GM18507 (cell line): Measurements from ENCODE around the gene ZNF423.
A peak's percentile ranks its signal among the peaks of the same experiment; 100 is the strongest.

Source experiments
- DNase-seq: peaks from one replicate; pipeline ENCODE4 v3.0.0; 2011; ENCODE audit warnings: low read depth; ENCODE audit not compliant: insufficient read length; ENCODE audit errors: extremely low spot score
- FAIRE-seq: peaks from 2 replicates; lab custom pipeline; 2011; peaks lifted over from hg19 to GRCh38; lab: Jason Lieb, UNC

The ZNF423 gene

DNA sequence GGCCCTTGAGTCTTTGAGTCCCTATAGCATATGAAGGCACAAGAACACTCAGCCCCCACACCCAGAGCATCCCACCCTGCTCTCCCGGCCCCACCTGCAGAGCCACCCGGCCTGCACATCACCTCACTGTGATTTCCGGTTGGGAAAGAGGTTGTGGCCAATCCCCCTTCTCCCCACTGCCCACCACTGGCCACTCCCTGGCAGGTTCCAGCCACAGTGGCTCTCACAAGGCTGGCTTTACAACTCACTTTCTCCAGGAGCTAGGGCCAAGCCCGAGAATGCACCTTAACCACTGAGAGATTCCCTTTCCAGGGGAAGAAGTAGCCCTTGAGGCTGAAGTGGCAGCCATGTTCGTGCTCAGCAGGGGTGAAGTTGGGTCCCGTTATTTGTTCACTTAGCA lies 358.4 kb downstream of the ZNF423 start:
- FAIRE-seq (no peak), DNase-seq (no peak)

DNA sequence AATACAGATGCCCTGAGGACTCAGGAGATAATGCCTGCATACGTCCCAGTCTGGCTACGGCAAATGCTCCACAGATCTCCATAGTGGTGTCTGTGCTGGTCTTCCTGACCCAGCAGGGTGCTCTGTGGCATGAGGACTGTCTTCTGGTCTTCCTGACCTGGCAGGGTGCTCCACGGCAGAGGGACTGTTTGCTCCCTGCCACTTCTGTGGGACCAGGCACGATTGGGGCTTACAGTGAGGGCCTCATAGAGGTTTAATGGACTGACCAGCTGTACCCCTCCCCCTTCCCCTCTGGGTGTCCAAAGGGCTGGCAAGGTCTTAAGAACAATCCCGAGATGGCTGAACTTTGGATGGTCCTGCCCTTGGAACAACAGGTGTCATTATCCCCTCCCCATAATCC lies 359.3 kb downstream of the ZNF423 start:
- FAIRE-seq = no peak
- DNase-seq = no peak

DNA sequence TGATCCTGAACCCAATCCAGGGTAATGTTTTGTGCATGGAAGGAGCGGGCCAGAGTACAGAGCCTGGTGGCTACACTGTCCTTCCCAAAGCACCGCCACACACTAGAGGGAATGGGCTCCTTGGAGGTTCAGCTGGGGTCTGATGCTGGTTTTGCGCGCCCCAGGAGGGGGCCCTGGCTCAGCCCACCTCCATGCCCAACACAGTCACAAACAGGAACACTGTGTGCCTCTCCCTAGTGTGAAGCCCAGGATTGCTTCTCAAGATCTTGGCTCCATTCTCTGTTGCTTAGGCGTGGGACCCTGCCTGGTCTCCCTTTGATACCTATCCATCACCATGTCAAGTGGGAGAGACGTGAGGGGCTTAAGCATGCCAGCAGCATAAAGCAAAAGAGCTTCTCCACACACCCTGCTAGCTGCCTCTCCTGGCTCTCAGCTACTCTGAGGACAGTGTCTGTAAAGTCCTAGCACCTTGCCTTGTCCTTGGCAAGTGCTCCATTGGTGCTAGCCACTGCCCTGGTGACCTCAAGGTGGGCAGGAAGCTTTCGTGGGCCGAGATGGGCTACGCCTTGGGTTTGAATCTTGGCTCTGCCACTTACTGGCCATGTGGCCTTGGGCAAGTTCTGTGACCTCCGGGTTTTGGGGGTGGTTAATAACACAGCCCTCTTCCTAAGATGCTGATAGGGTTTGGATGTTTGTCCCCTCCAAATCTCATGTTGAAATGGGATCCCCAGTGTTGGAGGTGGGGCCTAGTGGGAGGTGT lies 360.1 kb downstream of the ZNF423 start:
- DNase-seq (no peak), FAIRE-seq (no peak)

DNA sequence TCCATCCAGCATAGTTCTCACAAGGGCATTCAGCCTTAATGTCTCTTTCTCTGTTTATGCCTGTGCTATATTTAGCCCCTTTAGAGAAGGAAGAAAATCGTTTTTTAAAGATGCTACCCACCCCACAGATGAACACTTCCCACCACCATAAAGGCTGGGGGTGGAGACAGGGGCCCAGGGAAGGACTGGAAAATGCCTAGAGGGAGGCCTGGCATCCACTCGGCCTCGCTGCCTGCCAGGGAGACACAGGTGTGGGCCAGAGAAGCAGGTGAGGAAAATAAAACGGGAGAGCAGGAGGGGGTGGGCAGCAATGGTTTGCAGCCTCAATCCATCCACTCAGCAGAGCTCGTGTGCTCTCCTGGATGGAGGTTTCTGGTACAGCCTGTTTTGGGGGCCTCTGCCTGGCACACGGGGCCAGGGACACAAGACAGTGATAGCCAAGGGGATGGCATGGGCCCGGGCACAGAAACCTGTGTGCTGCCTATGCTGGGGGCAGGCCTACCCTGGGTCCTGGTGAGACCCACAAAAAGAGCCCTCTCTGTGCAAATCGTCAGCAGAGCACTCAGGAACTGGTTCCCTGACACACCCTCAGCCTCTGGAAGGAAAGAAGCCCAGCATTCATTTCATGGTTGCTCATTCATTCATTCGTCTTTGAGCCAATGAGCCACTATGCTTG lies 360.9 kb downstream of the ZNF423 start:
- DNase-seq (no peak), FAIRE-seq (no peak)

DNA sequence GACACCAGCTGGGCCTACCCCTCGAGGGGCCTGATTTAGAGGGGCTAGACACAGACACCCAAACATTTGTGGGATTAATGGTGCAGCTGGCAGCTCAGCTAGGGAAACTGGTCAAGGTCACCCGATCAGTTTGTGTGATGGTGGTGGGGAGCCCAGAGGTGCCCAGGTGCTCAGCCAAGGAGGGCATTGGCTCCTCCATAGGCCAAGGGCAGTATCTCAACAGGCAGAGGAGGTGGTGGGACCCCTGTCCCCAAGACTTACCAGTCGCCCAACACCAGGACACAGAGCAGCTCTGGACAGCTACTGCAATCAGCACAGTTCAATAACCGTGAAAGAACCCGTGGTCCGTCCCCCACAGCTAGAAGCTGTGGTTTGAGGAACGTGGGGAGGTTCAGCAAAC lies 361.4 kb downstream of the ZNF423 start:
- no peak for DNase-seq
- no peak for FAIRE-seq

DNA sequence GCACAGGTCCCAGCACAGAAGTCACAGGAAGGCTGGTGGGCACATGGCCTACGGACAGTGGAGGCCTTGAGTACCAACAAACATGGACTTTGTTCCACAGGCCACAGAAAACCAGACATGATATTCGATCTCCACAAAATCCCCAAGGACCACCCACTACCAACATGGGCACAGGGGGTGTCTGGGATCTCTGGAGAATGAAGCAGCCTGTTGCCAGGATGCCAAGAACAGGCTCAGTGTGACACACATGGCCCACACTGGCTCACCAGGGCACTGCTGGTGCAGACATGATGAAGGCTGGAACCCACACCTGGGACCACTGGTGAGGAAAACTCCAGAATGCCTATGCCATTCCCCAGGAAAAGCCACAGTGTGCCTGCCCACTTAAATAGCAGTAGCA lies 362.1 kb downstream of the ZNF423 start:
- no peak for FAIRE-seq

DNA sequence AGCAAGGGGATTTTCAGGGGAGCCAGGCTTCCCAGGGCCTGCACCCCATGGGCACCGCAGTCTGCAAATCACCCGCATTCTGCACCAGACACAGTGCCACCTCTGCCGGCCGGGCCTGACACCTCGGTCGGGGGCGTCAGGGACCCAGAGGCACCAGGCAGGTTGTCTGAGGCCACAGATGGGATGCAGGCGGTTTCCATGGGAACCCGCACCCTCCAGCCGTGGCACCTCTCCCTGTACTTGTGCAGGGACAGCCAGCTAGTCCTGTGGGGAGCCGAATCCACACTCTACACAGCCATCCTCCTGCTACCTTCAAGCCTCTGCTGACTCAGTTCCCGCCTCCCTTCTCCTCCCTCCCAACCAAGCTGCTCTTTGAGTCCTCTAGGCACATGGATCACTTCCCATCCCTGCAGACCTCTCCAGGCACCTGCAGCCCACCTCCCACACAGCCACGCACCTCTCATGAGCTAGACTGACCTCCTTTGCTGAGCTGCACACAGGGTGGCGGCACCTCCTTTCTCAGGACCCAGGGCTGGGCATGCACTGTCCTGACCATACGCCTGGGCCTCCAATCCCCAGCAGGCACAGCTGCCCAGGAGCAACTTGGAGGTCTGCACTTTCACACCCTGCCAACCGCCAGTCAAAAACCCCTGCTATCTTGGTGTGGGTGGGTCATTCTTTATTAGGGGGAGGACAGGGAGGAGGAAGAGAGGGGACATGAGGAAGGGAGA lies 362.9 kb downstream of the ZNF423 start:
- FAIRE-seq (no peak), DNase-seq (no peak)

More for the DNA sequence above, 362.1 kb downstream of the ZNF423 start:
- DNase-seq = no peak

DNA sequence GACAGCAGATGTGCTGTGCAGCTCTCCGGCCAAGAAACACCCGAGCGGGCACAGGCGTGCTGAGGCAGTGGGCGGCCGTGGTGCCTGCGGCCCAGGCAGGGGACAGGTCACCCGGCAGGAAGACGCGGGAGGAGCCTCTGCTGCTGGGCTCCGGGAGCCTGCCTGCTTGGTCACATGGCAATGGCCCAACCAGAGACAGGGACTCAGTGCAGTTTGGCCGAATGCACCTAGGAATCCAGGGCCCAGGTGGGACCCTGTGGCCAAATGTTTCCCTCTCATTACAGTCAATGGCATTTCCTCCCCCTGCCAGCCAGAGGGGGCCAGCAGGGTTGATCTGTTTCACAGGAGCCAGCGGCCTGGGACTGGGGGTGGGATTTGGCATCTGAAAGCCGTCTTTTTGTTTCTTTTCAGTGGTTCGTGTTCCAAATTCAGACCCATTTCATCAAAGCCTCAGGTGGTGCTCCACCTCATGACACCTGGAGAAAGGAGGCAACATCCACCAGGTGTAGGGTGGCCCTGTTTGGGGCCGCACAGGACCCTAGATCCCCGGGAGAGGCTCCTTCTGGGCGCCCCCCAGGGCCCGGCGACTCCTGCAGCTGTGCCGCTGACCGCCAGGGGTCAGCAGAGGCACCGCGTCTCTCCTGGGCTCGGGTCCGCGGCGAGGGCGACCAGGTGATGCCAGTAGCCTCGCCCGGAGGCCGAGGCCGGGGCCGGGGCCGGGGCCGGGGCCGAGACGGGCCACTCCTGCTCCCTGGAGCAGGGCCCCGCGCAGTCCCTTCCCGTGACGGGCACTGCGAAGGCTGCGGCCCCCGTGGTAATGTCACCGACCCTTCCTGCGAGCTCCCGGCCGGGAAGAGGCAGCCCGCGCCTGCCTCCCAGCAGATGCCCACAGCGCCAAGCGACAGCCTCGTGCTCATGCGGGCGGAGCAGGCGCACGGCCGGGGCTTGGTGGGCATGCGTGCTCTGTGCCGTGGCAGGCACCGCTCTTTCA lies 363.8 kb downstream of the ZNF423 start:
- FAIRE-seq = no peak
- peak; percentile 47 for DNase-seq

DNA sequence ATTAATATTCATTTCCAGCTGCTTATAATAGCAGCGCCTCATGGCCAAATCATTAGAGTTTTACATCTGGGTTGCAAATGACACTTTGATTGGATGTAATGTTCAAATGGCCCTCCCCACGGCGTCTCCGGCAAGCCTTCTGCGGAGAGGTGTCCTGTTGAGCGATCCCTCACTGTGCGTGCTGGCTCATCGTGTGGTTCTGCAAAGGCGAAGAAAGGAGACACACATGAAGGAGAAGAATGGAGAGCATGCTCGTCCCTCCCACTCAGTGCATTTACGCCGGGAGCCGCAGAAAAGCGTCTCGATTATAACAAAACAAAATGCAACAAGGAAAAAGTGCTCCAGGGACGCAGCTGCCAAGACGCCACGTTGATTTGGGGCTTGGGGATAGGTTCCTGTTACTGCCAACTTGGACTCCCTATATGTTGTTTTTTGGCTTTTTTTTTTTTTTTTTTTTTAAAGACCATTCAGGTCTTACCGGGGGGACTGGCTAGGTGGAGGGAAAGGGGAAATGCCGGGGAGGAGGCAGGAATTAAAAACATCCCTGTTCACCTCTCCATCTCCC lies 364.7 kb downstream of the ZNF423 start:
- FAIRE-seq = no peak
- no peak for DNase-seq

DNA sequence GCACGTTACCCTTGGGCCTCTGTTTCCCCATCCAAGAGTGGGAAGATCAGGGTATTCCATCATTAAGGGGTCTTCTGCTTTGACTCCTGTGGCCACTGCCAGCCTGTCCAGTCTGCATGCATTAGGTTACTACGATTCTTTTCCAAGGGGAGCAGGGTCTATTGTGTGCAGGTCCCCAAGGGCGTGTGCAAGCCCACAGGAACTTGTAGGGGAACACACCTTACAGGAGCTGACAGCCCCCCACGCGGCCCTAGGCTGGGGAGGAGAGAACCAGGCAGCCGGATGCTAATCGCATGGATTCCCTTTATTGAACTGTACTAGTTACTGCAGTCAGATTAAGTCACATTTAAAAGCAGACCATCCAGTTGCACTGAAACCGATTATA lies 365.6 kb downstream of the ZNF423 start:
- no peak for DNase-seq
- no peak for FAIRE-seq

DNA sequence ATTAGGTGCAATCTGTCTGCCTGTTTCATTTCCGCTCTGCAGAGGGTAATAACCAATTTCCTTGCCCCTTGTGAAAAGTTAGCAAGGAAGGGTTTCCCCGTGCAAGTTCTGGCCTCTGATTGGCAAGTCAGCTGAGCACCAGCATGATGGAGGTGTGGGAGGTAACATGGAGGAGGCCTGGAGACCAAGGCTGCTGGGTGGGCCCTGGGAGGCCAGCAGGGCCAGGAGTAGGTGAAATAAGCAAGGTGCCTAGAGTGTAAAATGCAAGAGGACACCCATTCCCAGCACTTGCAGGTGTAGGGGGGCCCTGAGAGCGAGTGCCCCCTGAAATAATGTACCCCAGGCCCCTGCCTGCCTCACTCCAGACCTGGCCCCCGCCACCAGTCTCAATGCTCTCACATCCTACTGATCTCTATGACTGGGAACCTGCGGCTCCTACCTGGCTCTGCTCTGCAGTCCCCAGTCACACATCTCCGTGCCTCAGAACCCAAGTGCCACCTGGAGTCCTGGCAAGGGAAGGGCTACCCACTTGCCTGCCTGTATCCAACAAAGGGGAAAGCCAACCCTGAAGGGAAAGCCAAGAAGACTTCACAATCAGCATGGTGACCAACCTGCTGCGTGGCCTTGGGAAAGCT lies 366.1 kb downstream of the ZNF423 start:
- FAIRE-seq = no peak
- DNase-seq = no peak

DNA sequence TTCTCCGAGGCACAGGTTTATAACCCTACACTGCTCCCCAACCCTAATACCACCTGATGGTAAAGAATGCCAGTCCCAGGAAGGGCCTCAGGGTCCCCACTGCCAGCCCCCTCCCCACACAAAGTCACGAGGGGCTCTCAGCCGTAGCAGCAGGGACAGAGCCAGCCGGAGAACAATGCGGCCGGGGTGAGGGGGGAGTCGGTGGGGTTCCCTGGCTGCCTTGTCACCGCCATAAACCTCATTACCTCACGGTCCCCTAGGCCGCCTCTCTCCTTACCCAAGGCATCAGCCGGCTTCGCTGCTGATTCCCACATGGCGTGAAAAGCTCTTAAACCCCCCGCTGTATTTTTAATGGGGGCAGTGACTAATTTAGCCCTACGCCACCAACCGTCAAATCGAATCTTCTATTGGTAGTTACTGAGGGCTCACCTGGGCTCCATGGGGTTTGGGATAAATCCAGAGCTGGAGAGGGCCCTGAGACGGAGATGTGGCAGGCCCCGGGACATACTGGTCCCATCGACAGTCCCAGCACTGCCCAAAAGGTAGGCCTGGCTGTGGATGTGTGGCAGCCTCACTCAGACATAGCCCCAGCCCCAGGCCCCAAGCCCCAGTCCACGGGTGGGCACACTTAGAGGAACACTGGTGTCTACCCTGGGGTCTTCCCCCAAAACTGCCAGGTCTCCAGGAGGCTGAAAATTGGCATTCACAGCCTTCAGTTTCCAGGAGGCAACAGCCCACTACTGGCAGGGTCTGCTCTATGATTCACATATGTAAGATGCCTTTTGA lies 367.0 kb downstream of the ZNF423 start:
- FAIRE-seq (no peak), DNase-seq (no peak)

DNA sequence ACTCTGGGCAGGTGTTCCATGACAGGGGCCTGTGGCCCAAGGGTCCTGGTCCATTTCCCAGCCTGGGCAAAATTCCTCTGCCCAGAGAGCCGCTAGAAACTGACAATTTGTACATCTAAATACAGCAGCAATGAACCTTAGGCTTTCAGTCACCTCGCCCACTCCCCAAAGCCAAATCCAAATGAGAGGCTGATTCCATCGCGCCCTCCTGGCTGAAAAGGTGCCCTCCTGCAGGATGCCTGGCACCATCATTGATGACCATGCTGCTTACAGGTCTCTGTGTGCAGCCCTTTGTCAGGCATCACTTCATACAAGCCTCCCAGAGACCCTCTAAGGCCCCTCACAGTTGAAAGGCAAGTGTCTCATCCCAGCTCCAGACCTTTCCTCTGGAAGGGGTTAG lies 367.6 kb downstream of the ZNF423 start:
- no peak for DNase-seq
- no peak for FAIRE-seq

DNA sequence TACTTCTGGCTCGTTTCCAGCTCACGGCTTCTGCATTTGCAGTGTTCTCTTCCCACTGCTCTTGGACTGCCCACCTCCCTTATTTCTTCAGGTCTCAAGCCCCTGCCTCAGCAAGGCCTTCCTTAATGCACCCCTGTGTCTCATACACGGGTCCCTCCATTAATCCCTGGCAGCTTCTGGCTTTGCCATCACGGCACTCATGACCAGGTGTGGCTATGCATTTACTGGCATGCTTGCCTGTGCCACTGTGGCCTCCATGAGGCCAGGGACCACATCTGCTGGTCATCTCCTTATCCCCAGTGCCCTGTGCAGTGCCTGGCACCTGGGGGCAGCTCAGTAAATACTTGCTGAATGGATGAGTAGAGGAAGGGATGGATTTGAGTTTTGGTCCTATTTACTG lies 368.2 kb downstream of the ZNF423 start:
- no peak for DNase-seq
- FAIRE-seq = no peak

DNA sequence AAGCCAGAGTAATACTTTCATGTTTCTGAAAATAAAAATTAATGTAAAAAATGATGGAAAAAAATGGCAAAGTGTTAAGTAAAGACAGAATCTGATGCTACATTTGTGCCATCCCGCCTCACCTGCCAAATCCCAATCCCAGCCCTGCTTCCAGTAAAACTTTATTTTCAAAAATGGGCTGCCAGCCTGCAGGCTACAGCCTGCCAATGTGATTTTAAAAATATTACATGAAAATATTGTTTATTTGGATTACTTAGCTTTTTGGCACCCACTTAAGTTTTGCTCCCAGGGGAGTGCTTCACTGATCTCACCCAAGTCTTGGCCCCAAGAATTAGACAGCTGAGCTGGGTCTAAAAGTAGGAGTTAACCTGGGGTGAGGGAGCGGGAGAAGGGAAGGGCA lies 369.5 kb downstream of the ZNF423 start:
- DNase-seq = no peak
- no peak for FAIRE-seq

DNA sequence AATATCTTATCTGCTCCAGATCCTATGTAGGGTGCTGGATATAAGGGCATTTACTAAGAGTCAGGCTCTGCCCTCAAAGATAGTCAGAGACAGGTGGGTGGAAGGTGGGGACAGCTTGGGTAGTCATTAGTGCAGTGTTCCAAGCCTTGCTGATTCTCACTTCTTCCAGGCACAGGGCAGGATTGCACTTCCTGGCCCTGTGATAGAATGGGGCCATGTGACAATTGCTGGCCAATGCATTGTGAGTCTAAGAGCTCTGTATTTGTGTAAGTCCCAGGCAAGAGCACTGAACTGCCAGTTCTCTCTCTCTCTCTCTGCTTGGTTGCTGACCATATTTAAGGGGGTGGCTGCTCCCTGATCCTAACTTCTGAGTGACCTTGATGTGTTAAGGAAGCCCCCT lies 370.2 kb downstream of the ZNF423 start:
- no peak for FAIRE-seq
- no peak for DNase-seq

DNA sequence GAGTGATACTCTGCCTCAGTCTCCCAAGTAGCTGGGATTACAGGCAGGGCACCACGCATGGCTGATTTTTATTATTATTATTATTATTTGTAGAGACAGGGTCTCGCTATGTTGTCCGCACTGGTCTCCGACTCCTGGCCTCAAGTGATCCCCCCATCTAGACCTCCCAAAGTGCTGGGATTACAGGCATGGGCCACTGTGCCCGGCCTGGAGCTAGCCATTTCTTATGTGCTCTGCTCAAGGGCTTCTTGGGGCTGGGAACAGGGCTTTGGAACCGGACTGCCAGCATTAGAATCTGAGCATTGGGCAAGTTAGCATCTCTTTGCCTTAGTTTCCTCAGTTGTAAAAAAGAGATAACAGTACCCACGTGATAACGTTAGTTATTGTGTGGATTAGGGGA lies 371.0 kb downstream of the ZNF423 start:
- DNase-seq (no peak), FAIRE-seq (no peak)

DNA sequence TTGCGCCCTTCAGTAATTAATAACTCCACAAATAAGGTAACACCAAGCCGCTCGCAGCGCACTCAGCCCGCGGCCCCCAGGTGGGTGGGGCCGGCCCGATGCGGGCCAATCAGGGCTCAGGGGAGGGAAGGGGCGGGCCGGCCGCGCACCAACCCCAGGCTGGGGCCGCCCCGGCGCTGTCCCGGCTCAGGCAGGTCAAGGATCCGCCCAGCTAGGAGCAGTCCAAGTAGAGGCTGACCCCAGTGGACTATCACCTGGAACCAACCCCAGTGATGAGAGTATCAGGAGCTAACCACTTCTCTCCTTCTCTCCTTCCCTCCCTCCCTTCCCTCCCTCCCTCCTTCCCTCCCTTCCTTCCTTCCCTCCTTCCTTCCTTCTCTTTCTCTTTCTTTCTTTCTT lies 371.5 kb downstream of the ZNF423 start:
- DNase-seq = peak; percentile 54
- no peak for FAIRE-seq
